HFF-Myc (cell line): Measurements from ENCODE around the gene FZR1.

Source experiments
- DNase-seq: peaks from one replicate; pipeline ENCODE4 v3.0.0-alpha.2; 2011; ENCODE audit warnings: low read depth; ENCODE audit errors: extremely low read depth
- H3K4me3 ChIP-seq: replicated peaks from 2 replicates; pipeline ENCODE4 v1.5.1; 2011; ENCODE audit warnings: low read depth, mild to moderate bottlenecking, control low read depth, low read length
- TF ChIP-seq, protein P1 (sequence below): IDR thresholded peaks from 2 replicates; pipeline ENCODE4 v1.5.1; 2012; ENCODE audit warnings: mild to moderate bottlenecking, low read depth, low read length, control low read depth; ENCODE audit errors: missing control alignments

FZR1 gene

DNA sequence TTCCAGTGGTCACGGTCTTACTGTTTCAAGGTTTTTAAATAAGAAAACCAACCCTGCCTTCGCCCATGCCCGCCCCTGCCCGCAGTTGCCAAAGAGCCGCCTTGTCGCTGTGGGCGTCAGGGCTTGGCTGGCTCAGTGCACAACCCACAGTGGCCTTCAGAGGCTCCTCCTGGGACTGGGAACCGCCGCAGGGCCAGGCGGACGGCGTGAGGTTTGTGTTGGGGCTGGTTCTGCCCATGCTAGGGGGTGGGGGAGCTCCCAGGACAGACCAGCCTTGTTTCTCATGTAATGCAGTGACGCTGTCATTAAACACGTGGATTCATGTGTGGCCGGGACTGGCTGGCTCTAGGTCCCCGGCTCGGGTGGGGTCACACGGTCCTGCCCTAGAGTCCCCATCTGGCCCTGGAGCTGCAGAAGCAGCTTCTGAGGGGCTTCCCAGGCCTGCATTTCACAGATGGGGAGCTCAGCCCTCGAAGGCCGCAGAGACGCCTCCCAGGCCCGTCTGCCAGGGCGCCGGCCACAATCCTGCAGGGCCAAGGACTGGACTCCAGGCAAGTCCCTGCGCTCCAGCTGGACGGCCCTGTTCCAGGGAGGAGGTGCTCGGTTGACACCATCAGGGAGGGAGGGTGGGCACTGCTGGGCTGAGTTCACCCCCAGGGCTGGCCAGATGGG, 30.5 kb downstream of the FZR1 start:
- TF ChIP-seq, protein P1, sequence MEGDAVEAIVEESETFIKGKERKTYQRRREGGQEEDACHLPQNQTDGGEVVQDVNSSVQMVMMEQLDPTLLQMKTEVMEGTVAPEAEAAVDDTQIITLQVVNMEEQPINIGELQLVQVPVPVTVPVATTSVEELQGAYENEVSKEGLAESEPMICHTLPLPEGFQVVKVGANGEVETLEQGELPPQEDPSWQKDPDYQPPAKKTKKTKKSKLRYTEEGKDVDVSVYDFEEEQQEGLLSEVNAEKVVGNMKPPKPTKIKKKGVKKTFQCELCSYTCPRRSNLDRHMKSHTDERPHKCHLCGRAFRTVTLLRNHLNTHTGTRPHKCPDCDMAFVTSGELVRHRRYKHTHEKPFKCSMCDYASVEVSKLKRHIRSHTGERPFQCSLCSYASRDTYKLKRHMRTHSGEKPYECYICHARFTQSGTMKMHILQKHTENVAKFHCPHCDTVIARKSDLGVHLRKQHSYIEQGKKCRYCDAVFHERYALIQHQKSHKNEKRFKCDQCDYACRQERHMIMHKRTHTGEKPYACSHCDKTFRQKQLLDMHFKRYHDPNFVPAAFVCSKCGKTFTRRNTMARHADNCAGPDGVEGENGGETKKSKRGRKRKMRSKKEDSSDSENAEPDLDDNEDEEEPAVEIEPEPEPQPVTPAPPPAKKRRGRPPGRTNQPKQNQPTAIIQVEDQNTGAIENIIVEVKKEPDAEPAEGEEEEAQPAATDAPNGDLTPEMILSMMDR = no peak
- DNase-seq = no peak

DNA sequence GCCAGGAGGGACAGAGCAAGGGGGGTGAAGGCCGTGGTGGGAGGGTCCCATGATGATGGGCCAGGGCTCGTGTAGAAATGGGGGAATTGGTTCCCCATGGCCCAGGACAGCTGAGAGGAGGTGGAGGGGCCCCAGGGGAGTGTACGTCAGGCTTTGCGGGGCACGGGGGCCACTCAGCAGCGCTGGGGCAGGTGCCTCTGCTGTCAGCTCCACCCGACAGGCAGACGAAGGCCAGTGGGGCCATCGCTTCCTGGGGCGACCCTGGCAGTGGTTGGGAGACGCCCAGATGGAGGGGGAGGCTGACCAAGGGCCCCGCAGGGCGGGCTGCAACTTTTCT, 31.0 kb downstream of the FZR1 start:
- DNase-seq = no peak
- H3K4me3 ChIP-seq = no peak overlapping the region

More for the DNA sequence above, 30.5 kb downstream of the FZR1 start:
- H3K4me3 ChIP-seq = no peak overlapping the region

DNA sequence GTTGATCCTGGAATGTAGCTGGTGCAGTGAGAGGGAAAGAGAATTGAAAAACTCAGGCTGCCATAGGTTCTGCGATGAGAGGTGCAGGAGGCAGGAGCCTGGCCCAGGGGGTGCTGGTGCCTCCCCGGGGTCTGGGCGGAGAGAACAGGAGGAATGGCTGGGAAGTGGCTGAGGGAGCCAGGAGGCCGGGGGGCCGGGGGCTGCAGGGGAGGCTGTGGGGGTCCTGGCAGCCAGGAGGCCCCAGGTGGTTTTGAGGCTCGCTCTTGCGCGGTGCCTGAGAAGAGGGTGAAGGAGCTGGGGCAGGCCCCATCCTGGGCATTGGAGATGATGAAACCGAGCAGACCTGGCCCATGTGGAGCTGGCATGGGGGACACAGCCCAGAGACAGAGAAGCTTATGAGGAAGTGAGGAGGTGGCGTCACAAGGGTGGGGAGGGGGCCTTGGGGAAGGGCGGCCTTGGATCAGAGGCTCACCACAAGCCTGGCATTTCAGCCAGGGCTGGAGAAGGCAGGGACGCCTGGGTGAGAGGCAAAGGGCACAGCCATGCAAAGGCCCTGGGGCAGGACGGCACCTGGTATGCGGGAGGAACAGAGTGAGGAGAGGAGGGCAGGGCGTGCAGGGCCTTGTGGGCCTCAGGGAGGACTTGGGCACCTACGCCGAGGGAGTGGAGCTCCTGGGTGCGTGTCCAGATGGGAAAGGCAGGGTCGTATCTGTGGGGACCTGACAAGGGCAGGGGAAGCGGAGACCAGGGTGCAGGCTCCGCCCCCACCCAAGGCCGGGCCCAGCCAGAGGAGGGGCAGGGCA, 31.5 kb downstream of the FZR1 start:
- no peak overlapping the region for H3K4me3 ChIP-seq
- TF ChIP-seq, protein P1 = no peak
- no peak for DNase-seq

More for the DNA sequence above, 31.0 kb downstream of the FZR1 start:
- TF ChIP-seq, protein P1 = no peak

DNA sequence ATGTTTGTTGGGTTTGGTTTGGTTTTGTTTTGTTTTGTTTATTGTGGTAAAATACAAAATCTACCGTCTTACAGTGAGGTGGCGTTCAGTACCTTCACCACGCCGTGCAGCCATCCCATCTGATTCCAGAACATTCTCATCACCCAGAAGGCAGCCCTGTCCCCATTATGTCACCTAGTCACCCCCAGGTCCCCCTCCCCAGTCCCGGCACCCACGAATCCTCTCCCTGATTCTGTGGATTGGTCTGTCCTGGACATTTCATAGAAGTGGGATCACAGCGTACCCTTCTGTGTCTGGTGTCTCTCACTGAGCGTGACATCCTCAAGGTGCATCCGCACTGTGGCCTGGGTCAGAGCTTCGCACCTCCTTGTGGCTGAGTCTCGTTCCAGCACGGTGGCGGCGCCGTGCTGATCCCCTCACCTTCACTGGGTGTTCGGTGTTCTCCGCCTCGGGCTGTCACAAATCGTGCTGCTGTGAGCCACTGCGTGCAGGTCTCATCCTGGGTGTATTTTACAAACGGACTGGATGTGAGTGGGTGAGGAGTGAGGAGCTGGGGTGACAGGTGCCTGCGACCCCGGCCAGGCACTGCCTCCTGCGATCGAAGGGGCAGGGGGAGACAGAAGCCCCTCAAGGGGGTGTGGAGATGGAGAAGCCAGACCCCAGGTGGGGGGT, 32.3 kb downstream of the FZR1 start:
- TF ChIP-seq, protein P1 = no peak
- DNase-seq = no peak
- no peak overlapping the region for H3K4me3 ChIP-seq

DNA sequence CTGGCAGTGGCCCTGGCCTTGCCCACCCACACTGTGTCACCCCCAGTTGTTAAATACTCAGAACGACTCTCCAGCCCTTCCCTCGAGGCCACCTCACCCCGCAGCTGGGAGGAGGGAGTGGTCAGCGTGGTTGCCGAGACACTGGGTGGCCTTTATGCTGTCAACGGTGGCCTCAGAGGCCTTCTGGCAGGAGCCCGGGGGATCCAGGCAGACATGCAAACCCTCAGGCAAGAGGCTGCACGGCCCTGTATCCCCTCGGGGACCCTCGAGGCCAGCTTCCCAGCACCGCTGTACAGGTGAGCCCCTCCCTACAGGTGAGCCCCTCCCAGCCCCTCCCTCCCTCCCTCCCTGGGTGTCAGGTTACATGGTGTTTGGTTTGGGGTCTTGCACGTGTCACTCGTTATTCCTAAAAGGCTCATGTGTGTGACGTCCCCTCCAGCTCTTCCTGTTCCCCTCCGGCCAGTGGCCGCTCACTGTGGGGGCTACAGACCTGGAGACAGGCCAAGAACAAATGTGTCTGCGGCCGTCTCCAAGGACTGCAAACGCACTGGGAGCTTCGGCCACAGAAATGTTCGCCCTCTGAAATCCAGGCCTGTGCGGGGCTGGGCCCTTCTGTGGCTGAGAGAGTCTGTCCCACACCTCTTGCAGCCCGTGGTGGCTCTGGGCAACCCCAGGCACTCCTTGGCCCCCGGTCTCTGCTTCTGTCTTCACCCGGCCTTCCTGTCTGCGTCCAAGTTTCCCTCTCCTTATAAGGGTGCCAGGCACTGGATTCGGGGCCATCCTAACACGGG, 33.0 kb downstream of the FZR1 start, which contains the start of gene TEKTIP1:
TEKTIP1 (plus strand) TSS at position 210 of the 791 bp plus-strand sequence; CDS start at position 214, 4 bp downstream.
- DNase-seq = no peak
- TF ChIP-seq, protein P1 = no peak
- H3K4me3 ChIP-seq = no peak within 1 kb of the TSS

DNA sequence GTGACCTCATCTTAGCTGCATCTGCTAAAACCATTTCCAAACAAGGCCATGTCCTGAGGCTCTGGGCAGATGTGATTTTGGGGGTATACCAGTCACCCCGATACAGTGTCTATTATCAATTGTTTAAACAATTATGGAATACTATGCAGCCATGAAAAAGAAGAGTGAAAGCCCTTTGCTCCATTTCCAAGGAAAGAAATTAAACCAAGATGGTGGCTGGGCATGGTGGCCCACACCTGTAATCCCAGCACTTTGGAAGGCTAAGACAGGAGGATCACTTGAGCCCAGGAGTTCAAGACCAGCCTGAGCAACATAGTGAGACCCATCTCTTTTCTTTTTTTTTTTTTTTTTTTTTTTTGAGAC, 33.6 kb downstream of the FZR1 start:
- TF ChIP-seq, protein P1 = no peak
- H3K4me3 ChIP-seq = no peak overlapping the region
- no peak for DNase-seq
